Measurements from ENCODE around the gene FZD1. TPM values are rescaled to one million over a fixed set of nuclear protein-coding genes. Genes with fewer than 3 reads are reported as not detected.

Gene FZD1
- total RNA-seq, 4 donors from 2014 or later: 66.4 to 127 (median 114) TPM

DNA sequence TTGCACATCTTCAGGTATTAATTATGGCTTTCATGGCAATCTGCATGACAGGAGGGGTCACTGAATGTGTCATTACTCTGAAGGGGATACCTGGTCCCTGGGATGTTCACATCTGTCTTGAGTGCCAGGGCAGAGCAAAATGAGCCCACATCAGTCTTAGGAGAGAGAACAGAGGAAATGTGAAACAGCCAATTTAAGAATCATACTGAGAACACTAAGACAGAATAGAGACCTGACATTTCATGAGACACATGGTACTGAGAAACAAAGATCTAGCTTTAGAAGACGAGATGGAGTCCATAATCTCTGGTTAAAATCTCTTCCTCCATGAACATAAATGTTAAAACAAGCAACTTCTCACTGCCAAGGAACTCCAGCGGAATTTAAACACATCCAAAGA is 34.1 kb upstream of the FZD1 start:
- no peak overlapping the region for H3K27ac ChIP-seq
- no peak for DNase-seq
- whole genome bisulfite sequencing, 2 donors: 88 to 94% methylated on average over 2 of the region's 2 CpGs
- intact Hi-C loops (cut with DNase I): no loop called here
- no peaks in the 10 kb centered on the region for H3K4me1 ChIP-seq
- H3K27me3 ChIP-seq: no peaks in the 10 kb centered on the region
- H3K4me3 ChIP-seq (replicated peaks in 1 of 3): no peak overlapping the region
- no peaks in the 10 kb centered on the region for H3K36me3 ChIP-seq
- H3K9me3 ChIP-seq: no peaks in the 10 kb centered on the region
- TF ChIP-seq POLR2A (IDR thresholded peaks at IDR 0.05) (no peak), CTCF (IDR thresholded peaks at IDR 0.05) (no peak)

DNA sequence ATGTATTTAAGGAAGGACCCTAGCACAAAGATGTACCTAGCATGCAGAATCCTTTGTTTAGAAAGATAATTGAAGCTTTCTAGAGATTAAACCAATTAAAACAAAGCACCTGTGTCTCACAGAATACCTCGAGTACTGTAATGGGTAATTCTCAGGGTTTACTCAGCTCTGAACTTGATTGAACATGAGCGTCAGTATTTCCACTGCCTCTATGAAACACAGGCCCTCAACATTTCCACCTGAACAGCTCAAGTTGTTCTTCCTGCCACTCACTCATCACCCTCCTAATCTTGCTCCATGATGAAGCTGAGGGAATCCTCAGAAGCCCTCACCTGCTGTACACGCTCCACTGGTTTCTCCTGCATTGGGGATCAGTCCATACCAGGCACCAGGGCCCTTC is 33.7 kb upstream of the FZD1 start:
- Histone ChIP-seq H3K4me3 (replicated peaks in 1 of 3) (no peak overlapping the region), H3K36me3 (no peaks in the 10 kb centered on the region), H3K9me3 (no peaks in the 10 kb centered on the region), H3K27me3 (no peaks in the 10 kb centered on the region), H3K27ac (no peak overlapping the region), H3K4me1 (no peaks in the 10 kb centered on the region)
- intact Hi-C loops (cut with DNase I): no loop called here
- no peak for DNase-seq
- 81 to 83% methylated on average over 3 of the region's 3 CpGs for WGBS, 2 donors
- TF ChIP-seq POLR2A (IDR thresholded peaks at IDR 0.05) (no peak), CTCF (IDR thresholded peaks at IDR 0.05) (no peak)

- H3K36me3 ChIP-seq: no peaks in the 10 kb centered on the region
- no peak overlapping the region for H3K4me3 ChIP-seq (replicated peaks in 1 of 3)
- WGBS, 2 donors: 75 to 84% methylated on average over 8 of the region's 8 CpGs
- intact Hi-C loops (cut with DNase I): no loop called here
- H3K27ac ChIP-seq: no peak overlapping the region
- no peaks in the 10 kb centered on the region for H3K27me3 ChIP-seq
- H3K4me1 ChIP-seq: no peaks in the 10 kb centered on the region
- no peaks in the 10 kb centered on the region for H3K9me3 ChIP-seq
- no peak for TF ChIP-seq CTCF (IDR thresholded peaks at IDR 0.05)
- no peak for TF ChIP-seq POLR2A (IDR thresholded peaks at IDR 0.05)
- no peak for DNase-seq
These were observed 31.0 kb upstream of the FZD1 start for GRCh38 chr7:91233212-91233611.

DNA sequence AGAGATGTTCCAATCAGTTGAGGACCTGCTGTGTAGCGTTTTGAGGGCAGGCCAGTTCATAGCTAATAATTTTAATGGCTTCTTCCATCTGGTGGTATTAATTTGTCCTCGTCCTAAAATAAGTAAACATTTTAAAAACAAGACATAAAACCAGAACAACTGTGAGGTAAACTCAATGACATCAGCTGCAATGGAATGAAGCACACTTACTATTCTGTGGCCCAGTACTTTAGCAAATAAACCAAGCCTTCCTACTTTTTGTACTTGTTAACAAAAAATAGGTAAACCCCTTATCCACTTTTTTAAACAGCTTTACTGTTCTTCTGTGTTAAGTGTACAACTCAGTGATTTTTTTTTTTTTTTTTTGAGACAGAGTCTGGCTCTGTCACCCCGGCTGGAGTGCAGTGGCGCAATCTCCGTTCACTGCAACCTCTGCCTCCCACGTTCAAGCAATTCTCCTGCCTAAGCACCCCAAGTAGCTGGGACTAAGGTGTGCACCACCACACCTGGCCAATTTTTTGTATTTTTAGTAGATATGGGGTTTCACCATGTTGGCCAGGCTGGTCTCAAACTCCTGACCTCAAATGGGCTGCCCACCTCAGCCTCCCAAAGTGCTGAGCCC is 28.9 kb upstream of the FZD1 start:
- DNase-seq: no peak
- no peak overlapping the region for H3K27ac ChIP-seq

More for the DNA sequence above, 28.9 kb upstream of the FZD1 start:
- WGBS, 2 donors: 95% methylated on average over 6 of the region's 6 CpGs
- peaks cover 4 to 13% of the 10 kb centered on the region in 2 donors for H3K4me1 ChIP-seq
- no peaks in the 10 kb centered on the region for H3K36me3 ChIP-seq
- TF ChIP-seq CTCF (IDR thresholded peaks at IDR 0.05) (no peak), POLR2A (IDR thresholded peaks at IDR 0.05) (no peak)
- H3K4me3 ChIP-seq (replicated peaks in 1 of 3): no peak overlapping the region
- H3K9me3 ChIP-seq: no peaks in the 10 kb centered on the region
- intact Hi-C loops (cut with DNase I): no loop called here
- H3K27me3 ChIP-seq: no peaks in the 10 kb centered on the region
